ENCODE measurements around the gene NAA35. TPM values are rescaled to one million over a fixed set of nuclear protein-coding genes. Genes with fewer than 3 reads are reported as not detected.

NAA35 gene
- total and polyA plus RNA-seq, 11 donors: 4.0 to 21.8 (median 16.5) TPM

GRCh38 chr9:85959955-85960354 is 19.0 kb downstream of the NAA35 start:
- H3K4me1 ChIP-seq: peaks cover 0 to 13% (median 0%) of the 10 kb centered on the region in 12 donors
- H3K36me3 ChIP-seq: peaks cover 0 to 75% (median 59%) of the 10 kb centered on the region in 9 donors
- intact Hi-C loops (cut with DNase I): no loop called here
- H3K9me3 ChIP-seq: no peaks in the 10 kb centered on the region
- WGBS, 4 donors: 82 to 86% (median 84%) methylated on average over 3 of the region's 3 CpGs
- H3K27me3 ChIP-seq: no peaks in the 10 kb centered on the region
- no peak for TF ChIP-seq CTCF (IDR thresholded peaks at IDR 0.05)
- TF ChIP-seq POLR2A (IDR thresholded peaks at IDR 0.05): no peak
- H3K27ac ChIP-seq: no peak overlapping the region
- no peak overlapping the region for H3K4me3 ChIP-seq
- DNase-seq: no peak
- no peak for ATAC-seq

GRCh38 chr9:85960688-85961093 is 19.7 kb downstream of the NAA35 start:
- H3K9me3 ChIP-seq: no peaks in the 10 kb centered on the region
- H3K4me1 ChIP-seq: peaks cover 0 to 13% (median 0%) of the 10 kb centered on the region in 12 donors
- peak in 2 of 4 donors; percentile 42 to 46 for ATAC-seq
- H3K4me3 ChIP-seq: no peak overlapping the region
- 52 to 54% (median 53%) methylated on average over 3 of the region's 3 CpGs for WGBS, 4 donors
- peaks cover 0 to 82% (median 66%) of the 10 kb centered on the region in 9 donors for H3K36me3 ChIP-seq
- no peak overlapping the region for H3K27ac ChIP-seq
- TF ChIP-seq POLR2A (IDR thresholded peaks at IDR 0.05) (no peak), CTCF (IDR thresholded peaks at IDR 0.05) (no peak)
- DNase-seq: peak in 2 of 5 donors; percentile 24 to 33
- intact Hi-C loops (cut with DNase I): no loop called here
- H3K27me3 ChIP-seq: no peaks in the 10 kb centered on the region

GRCh38 chr9:85964526-85964925 is 23.6 kb downstream of the NAA35 start:
- intact Hi-C loops (cut with DNase I): no loop called here
- Histone ChIP-seq H3K27me3 (no peaks in the 10 kb centered on the region), H3K36me3 (peaks cover 0 to 82% (median 69%) of the 10 kb centered on the region in 9 donors), H3K9me3 (no peaks in the 10 kb centered on the region), H3K27ac (no peak overlapping the region), H3K4me3 (no peak overlapping the region), H3K4me1 (peaks cover 0 to 13% (median 0%) of the 10 kb centered on the region in 12 donors)
- 88 to 91% (median 89%) methylated on average over 3 of the region's 3 CpGs for WGBS, 4 donors
- no peak for ATAC-seq
- DNase-seq: no peak
- TF ChIP-seq POLR2A (IDR thresholded peaks at IDR 0.05): no peak
- TF ChIP-seq CTCF (IDR thresholded peaks at IDR 0.05): no peak

- intact Hi-C loops (cut with DNase I): no loop called here
- Histone ChIP-seq H3K27me3 (no peaks in the 10 kb centered on the region), H3K36me3 (peaks cover 0 to 83% (median 69%) of the 10 kb centered on the region in 9 donors), H3K27ac (no peak overlapping the region), H3K4me3 (no peak overlapping the region), H3K9me3 (no peaks in the 10 kb centered on the region), H3K4me1 (peaks cover 0 to 13% (median 0%) of the 10 kb centered on the region in 12 donors)
- no peak for TF ChIP-seq CTCF (IDR thresholded peaks at IDR 0.05)
- no peak for TF ChIP-seq POLR2A (IDR thresholded peaks at IDR 0.05)
- DNase-seq (no peak), ATAC-seq (no peak)
- 90 to 94% (median 93%) methylated on average over 3 of the region's 3 CpGs for WGBS, 4 donors
Measured at GRCh38 chr9:85964949-85965348, 24.0 kb downstream of the NAA35 start.

Measured in heart left ventricle (tissue), 16 donors.